HCT116 (cell line): ENCODE data around the gene DCHS2. TPM values are rescaled to one million over a fixed set of nuclear protein-coding genes. Genes with fewer than 3 reads are reported as not detected.

Experiments used
- ATAC-seq: fragments of 200-7000 bp; cut with Tn5 transposase; 2 replicates; pipeline ENCODE4 v1.9.1; 2020; ENCODE audit warnings: mild to moderate bottlenecking, moderate library complexity
- BruUV-seq: library from RNA; stranded (reverse); fragments of 400-500 nt; replicated peaks from 2 replicates; lab custom pipeline; 2021; lab: Mats Ljungman, UMichigan
- CTCF ChIA-PET: fragments of 300-600 bp; sonication (Branson Sonifier 250); formaldehyde crosslinking; loops from one replicate; lab custom pipeline; 2021; ENCODE audit warnings: antibody characterized with exemption; lab: Charles Lee
- POLR2A ChIA-PET: fragments of 300-600, 350-600 bp; sonication (Branson Sonifier 250); formaldehyde crosslinking; loops from one replicate; lab custom pipeline; 2021; ENCODE audit warnings: antibody characterized with exemption; lab: Charles Lee
- RAD21 ChIA-PET, 2 experiments: fragments of 300-600 bp; sonication (Branson Sonifier 250); formaldehyde crosslinking; loops; one replicate each; lab custom pipeline; 2023; ENCODE audit warnings: low total read pairs in 2 of 2; ENCODE audit not compliant: uncharacterized antibody in 2 of 2, unreplicated experiment in 2 of 2, low non-redundant PET in 1 of 2; lab: Charles Lee
- DNase-seq: peaks from one replicate; pipeline ENCODE4 v3.0.0-alpha.2; 2010; ENCODE audit warnings: low read depth, low spot score
- H2AFZ ChIP-seq: fragments of 200-600 bp; shearing (Covaris generic), sonication (generic); 2 replicates; pipeline ENCODE4 v1.6.1; 2017; ENCODE audit warnings: low read depth, mixed run types, mixed read lengths, antibody characterized with exemption, low read length; ENCODE audit not compliant: poor library complexity, severe bottlenecking
- H3K27ac ChIP-seq: 2 replicates; pipeline ENCODE4 v1.5.1; 2012; ENCODE audit warnings: low read depth, low read length
- H3K27me3 ChIP-seq: fragments of 200-600 bp; sonication (generic); 2 replicates; pipeline ENCODE4 v1.6.1; 2016; ENCODE audit warnings: mixed run types, low read length, mixed read lengths; ENCODE audit not compliant: insufficient read depth
- H3K36me3 ChIP-seq, 2 experiments: fragments of 200-500 bp in 1 of 2; fragments of 200-600 bp in 1 of 2; sonication (Bioruptor generic) in 1 of 2; sonication (generic) in 1 of 2; 2 replicates each; pipeline versions ENCODE4 v1.5.1 to v1.6.1; 2014 to 2016; ENCODE audit warnings: low read length in 2 of 2, inconsistent platforms in 1 of 2, mixed read lengths in 1 of 2, mixed run types in 1 of 2; ENCODE audit not compliant: insufficient read depth in 2 of 2, control insufficient read depth in 1 of 2
- H3K4me1 ChIP-seq, 2 experiments: fragments of 200-600 bp in 1 of 2; sonication (generic) in 1 of 2; 2 replicates each; pipeline versions ENCODE4 v1.5.1 to v1.6.1; 2012 to 2017; ENCODE audit warnings: low read length in 2 of 2, inconsistent platforms in 1 of 2, mild to moderate bottlenecking in 1 of 2, mixed read lengths in 1 of 2, mixed run types in 1 of 2, moderate library complexity in 1 of 2; ENCODE audit not compliant: insufficient read depth in 2 of 2, control insufficient read depth in 1 of 2
- H3K4me2 ChIP-seq: fragments of 200-600 bp; sonication (generic); 2 replicates; pipeline ENCODE4 v1.6.1; 2017; ENCODE audit warnings: mixed run types, low read length, mixed read lengths
- H3K4me3 ChIP-seq, 2 experiments: fragments of 200-600 bp in 1 of 2; sonication (generic) in 1 of 2; replicated peaks in 1 of 2; 2 replicates each; pipeline ENCODE4 v1.5.1; 2011 to 2016; ENCODE audit warnings: low read length in 2 of 2, control low read depth in 1 of 2, low read depth in 1 of 2, mild to moderate bottlenecking in 1 of 2, mixed read lengths in 1 of 2, mixed run types in 1 of 2
- H3K79me2 ChIP-seq: fragments of 200-600 bp; sonication (generic); 2 replicates; pipeline ENCODE4 v1.6.1; 2017; ENCODE audit warnings: mild to moderate bottlenecking, mixed run types, low read length, moderate library complexity, mixed read lengths; ENCODE audit not compliant: insufficient read depth
- H3K9ac ChIP-seq: fragments of 200-600 bp; sonication (generic); 2 replicates; pipeline ENCODE4 v1.6.1; 2016; ENCODE audit warnings: low read length, mixed read lengths
- H3K9me2 ChIP-seq: fragments of 200-600 bp; sonication (generic), shearing (Covaris generic); 2 replicates; pipeline ENCODE4 v1.6.1; 2017; ENCODE audit warnings: mixed run types, mild to moderate bottlenecking, moderate library complexity; ENCODE audit not compliant: insufficient read depth
- H3K9me3 ChIP-seq, 2 experiments: fragments of 200-500 bp in 1 of 2; fragments of 200-600 bp in 1 of 2; sonication (Bioruptor generic) in 1 of 2; sonication (generic) in 1 of 2; 2 replicates each; pipeline ENCODE4 v1.6.1; 2014 to 2017; ENCODE audit warnings: low read length in 2 of 2, mixed read lengths in 2 of 2, inconsistent platforms in 1 of 2, low read depth in 1 of 2, mild to moderate bottlenecking in 1 of 2, mixed run types in 1 of 2, moderate library complexity in 1 of 2; ENCODE audit not compliant: control insufficient read depth in 1 of 2, insufficient read depth in 1 of 2
- H4K20me1 ChIP-seq: fragments of 200-600 bp; sonication (generic), shearing (Covaris generic); 2 replicates; pipeline ENCODE4 v1.6.1; 2017; ENCODE audit warnings: mixed run types, mild to moderate bottlenecking, moderate library complexity; ENCODE audit not compliant: insufficient read depth
- CBX3 ChIP-seq: IDR thresholded peaks from 2 replicates; pipeline ENCODE4 v1.6.1; 2012; ENCODE audit warnings: low read depth
- CTCF ChIP-seq, 3 experiments: fragments of 200-600 bp in 1 of 3; sonication (generic) in 1 of 3; IDR thresholded peaks in 2 of 3; conservative IDR thresholded peaks in 1 of 3; 2 replicates each; pipeline ENCODE4 v1.5.1; 2012 to 2017; ENCODE audit warnings: low read depth in 2 of 3, low read length in 2 of 3, antibody characterized with exemption in 1 of 3, borderline replicate concordance in 1 of 3, control low read depth in 1 of 3, mild to moderate bottlenecking in 1 of 3, mixed read lengths in 1 of 3, mixed run types in 1 of 3, moderate library complexity in 1 of 3; ENCODE audit not compliant: insufficient read depth in 1 of 3
- ELF1 ChIP-seq: IDR thresholded peaks from 2 replicates; pipeline ENCODE4 v1.6.1; 2012; ENCODE audit warnings: low read depth, borderline replicate concordance
- EZH2 ChIP-seq: fragments of 200-600 bp; sonication (generic); IDR thresholded peaks from 2 replicates; pipeline ENCODE4 v1.6.1; 2017; ENCODE audit warnings: antibody characterized with exemption, mixed run types
- EZH2phosphoT487 ChIP-seq: fragments of 200-600 bp; IDR thresholded peaks from 2 replicates; pipeline ENCODE4 v1.6.1; 2018; ENCODE audit warnings: antibody characterized with exemption, borderline replicate concordance
- MAX ChIP-seq: IDR thresholded peaks from 2 replicates; pipeline ENCODE4 v1.6.1; 2012
- RAD21 ChIP-seq: IDR thresholded peaks from 2 replicates; pipeline ENCODE4 v1.6.1; 2012; ENCODE audit warnings: low read depth, mild to moderate bottlenecking
- SIN3A ChIP-seq: IDR thresholded peaks from 2 replicates; pipeline ENCODE4 v1.6.1; 2012; ENCODE audit warnings: low read depth
- SP1 ChIP-seq: IDR thresholded peaks from 2 replicates; pipeline ENCODE4 v1.6.1; 2012; ENCODE audit warnings: low read depth
- TCF7L2 ChIP-seq: IDR thresholded peaks from 2 replicates; pipeline ENCODE4 v1.7.0; 2011; ENCODE audit warnings: borderline replicate concordance, inconsistent platforms; ENCODE audit not compliant: insufficient read depth, insufficient read length; ENCODE audit errors: extremely low read depth
- intact Hi-C: fragments of 100-400 bp; cut with micrococcal nuclease; formaldehyde crosslinking; loops from 2 replicates; pipeline ENCODE4 v1.10.0; 2022
- total RNA-seq: library from RNA; stranded (reverse); gene quantifications from one replicate; pipeline ENCODE4 v1.2.1, GENCODE V29; 2021; ENCODE audit not compliant: unreplicated experiment
- TF ChIP-seq, protein P1 (sequence below): IDR thresholded peaks from 2 replicates; pipeline ENCODE4 v1.6.1; 2012
- TF ChIP-seq, protein P2 (sequence below): IDR thresholded peaks from 2 replicates; pipeline ENCODE4 v1.6.1; 2011; ENCODE audit warnings: mild to moderate bottlenecking, low read length, moderate library complexity; ENCODE audit not compliant: insufficient replicate concordance; ENCODE audit errors: extremely low read depth

DCHS2 gene
- total RNA-seq, 1 experiment from 2014 or later = 0.05 TPM

DNA sequence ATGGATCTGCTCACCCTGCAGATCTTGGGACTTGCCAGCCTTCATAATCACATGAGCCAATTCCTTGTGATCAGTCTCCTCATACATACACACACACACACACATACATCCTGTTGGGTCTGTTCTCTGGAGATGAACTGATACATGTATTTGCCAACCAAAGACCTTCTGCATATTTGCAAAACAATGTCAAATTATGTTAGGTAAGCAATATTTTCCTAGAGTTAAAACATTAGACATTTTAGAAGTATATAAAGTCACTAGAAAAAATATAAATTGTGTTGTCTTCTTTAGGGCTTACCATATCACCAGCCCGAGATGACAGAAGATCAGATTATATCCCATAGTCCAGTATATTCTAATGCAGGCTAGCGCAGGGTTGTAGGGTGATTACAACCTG is 156.0 kb downstream of the DCHS2 start:
- TF ChIP-seq CBX3 (no peak), EZH2phosphoT487 (no peak), EZH2 (no peak), SIN3A (no peak), CTCF (IDR thresholded peaks at IDR 0.05 in 2 of 3, conservative IDR thresholded peaks at IDR 0.05 in 1 of 3; ENCODE audit: borderline replicate concordance in 1 of 3, insufficient read depth in 1 of 3, low read depth in 2 of 3, low read length in 2 of 3) (no peak), RAD21 (no peak), MAX (no peak), SP1 (no peak), TCF7L2 (no peak), ELF1 (no peak)
- TF ChIP-seq, protein P1, sequence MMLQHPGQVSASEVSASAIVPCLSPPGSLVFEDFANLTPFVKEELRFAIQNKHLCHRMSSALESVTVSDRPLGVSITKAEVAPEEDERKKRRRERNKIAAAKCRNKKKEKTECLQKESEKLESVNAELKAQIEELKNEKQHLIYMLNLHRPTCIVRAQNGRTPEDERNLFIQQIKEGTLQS = no peak
- TF ChIP-seq, protein P2, sequence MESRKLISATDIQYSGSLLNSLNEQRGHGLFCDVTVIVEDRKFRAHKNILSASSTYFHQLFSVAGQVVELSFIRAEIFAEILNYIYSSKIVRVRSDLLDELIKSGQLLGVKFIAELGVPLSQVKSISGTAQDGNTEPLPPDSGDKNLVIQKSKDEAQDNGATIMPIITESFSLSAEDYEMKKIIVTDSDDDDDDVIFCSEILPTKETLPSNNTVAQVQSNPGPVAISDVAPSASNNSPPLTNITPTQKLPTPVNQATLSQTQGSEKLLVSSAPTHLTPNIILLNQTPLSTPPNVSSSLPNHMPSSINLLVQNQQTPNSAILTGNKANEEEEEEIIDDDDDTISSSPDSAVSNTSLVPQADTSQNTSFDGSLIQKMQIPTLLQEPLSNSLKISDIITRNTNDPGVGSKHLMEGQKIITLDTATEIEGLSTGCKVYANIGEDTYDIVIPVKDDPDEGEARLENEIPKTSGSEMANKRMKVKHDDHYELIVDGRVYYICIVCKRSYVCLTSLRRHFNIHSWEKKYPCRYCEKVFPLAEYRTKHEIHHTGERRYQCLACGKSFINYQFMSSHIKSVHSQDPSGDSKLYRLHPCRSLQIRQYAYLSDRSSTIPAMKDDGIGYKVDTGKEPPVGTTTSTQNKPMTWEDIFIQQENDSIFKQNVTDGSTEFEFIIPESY = no peak
- Histone ChIP-seq H2AFZ (no peak overlapping the region), H3K9ac (no peak overlapping the region), H4K20me1 (no peaks in the 10 kb centered on the region), H3K4me3 (no peak overlapping the region), H3K4me2 (no peak overlapping the region), H3K9me3 (no peaks in the 10 kb centered on the region), H3K36me3 (no peaks in the 10 kb centered on the region), H3K9me2 (no peaks in the 10 kb centered on the region), H3K27me3 (no peaks in the 10 kb centered on the region), H3K79me2 (no peaks in the 10 kb centered on the region), H3K4me1 (no peaks in the 10 kb centered on the region), H3K27ac (no peak overlapping the region)
- BruUV-seq = no TSS peak
- DNase-seq (no peak), ATAC-seq (no peak)
- ChIA-PET RAD21 (no interaction called here), POLR2A (no interaction called here), CTCF (no interaction called here)
- intact Hi-C loops = no loop called here
